COLO829 (cell line): Measurements from ENCODE around the gene SPATA13.

Source experiments
- DNase-seq: peaks from one replicate; pipeline ENCODE4 v3.0.0; 2012; ENCODE audit warnings: low spot score

Gene SPATA13

GRCh38 chr13:24167666-24168391 is 7.3 kb downstream of the SPATA13 start:
- DNase-seq = no peak

GRCh38 chr13:24168392-24168750 is 7.9 kb downstream of the SPATA13 start:
- DNase-seq = peak; percentile 74

- no peak for DNase-seq
Measured at GRCh38 chr13:24168979-24169378, 8.5 kb downstream of the SPATA13 start.

- DNase-seq = no peak
Measured at GRCh38 chr13:24172071-24172470, 11.6 kb downstream of the SPATA13 start.

DNA sequence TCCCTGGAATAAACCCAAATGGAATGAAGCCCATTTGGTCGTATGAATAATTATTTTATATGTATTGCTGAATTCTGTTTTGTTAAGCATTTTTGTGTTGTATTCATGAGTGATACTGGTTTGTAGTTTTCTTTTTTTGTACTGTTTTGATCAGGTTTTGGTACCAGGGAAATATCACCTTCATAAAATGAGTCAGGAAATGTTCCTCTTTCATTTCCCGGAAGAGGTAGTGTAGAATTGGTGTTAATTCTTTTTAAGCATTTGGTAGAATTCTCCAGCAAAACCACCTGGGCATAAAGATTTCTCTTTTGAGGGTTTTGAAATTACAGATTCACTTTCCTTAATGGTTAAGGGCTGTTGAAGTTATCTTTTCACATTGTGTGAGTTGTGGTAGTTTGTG is 13.3 kb downstream of the SPATA13 start:
- no peak for DNase-seq

- DNase-seq = no peak
Measured at GRCh38 chr13:24175847-24176246, 15.3 kb downstream of the SPATA13 start.

GRCh38 chr13:24176351-24177101 is 16.0 kb downstream of the SPATA13 start:
- no peak for DNase-seq

GRCh38 chr13:24178847-24179485 is 18.4 kb downstream of the SPATA13 start:
- DNase-seq = no peak

DNA sequence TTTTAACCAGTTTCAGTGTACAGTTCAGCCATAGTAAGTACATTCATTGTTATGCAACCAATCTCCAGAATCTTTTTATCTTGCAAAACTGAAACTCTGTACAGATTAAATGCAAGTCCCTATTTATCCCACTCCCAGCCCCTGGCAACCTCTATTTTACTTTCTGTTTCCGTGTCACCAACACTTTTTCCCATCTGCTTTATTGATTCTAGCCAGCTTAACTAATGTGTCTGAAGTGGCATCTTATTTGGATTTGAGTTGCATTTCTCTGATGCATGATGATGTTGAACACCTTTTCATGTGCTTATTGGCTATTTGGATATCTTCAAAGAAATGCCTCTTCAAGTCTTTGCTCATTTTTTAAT is 18.9 kb downstream of the SPATA13 start:
- no peak for DNase-seq

DNA sequence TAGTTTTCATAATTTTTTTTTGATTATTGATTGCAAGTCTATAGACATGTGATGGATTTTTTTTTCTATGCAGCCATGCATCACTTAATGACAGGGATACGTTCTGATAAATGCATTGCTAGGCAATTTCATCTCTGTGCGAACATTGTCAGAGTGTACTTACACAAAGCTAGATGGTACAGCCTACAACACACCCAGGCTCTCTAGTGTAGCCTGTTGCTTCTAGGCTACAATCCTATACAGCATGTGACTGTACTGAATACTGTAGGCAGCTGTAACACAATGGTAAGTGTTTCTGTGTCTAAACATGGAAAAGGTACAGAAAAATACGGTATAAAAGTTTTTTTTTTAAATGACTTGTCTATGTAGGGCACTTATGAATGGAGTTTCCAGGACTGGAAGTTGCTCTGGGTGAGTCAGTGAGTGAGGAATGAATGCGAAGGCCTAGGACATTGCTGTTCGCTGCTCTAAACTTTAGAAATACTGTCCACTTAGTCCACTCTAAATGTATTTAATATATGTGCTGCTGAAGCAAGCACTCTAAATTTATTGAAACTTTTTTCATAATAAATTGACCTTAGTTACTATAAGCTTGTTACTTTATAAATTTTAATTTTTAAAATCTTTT is 20.3 kb downstream of the SPATA13 start:
- DNase-seq = no peak

DNA sequence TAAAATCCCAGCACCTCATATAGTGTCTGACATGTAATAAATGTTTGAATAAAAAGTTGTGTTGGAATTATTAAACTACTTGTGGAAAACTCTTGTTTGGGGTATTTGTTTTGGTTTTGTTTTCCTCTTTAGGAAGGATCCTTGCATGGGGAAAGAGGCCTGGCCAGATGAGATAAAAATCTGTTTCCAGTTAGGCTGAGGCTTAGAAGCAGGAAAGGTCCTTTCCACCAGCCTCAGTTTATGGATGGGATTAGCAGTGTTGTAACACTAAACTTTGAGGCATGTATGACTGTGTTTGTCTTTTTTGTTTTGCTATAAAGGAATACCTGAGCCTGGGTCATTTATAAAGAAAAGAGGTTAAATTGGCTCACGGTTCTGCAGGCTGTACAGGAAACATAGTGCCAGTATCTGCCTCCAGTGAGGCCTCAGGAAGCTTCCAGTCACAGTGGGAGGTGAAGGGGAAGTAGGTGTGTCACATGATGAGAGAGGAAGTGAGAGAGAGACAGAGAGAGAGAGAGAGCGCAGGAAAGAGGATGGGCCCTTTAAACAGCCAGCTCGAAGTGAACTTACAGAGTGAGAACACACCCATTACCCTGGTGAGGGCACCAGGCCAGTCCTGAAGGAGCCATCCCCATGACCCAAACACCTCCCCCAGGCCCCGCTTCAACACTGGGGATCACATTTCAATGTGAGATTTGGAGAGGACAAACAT is 21.6 kb downstream of the SPATA13 start:
- no peak for DNase-seq

- no peak for DNase-seq
Measured at GRCh38 chr13:24182703-24183081, 22.2 kb downstream of the SPATA13 start.

GRCh38 chr13:24183741-24184182 is 23.2 kb downstream of the SPATA13 start:
- no peak for DNase-seq

DNA sequence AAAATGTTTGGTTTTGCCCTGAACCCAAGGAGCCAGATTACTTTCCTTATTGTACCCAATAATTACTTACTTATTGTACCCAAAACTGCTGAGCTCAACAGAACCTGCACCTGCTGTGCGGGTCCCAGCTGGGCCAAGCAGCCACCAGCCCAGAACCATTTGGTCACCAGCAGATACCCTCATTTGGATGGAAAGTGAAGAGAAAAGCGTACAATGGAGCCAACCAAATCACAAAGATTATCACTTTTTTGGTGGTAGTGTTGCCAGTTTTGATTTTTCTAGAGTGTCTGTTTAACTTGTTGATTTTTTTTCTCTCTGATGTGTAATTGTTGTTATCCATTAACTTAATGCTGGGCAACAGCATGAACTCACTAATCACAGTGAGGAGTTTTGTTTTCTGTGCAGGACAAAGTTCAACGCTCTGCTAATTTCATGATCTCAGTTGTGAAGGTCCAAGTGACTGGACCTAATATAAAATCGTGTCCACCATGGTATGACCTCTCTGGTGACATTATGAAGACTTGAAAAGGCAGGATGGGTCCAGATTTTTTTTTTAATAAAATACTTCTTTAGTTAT is 23.8 kb downstream of the SPATA13 start:
- DNase-seq = no peak

DNA sequence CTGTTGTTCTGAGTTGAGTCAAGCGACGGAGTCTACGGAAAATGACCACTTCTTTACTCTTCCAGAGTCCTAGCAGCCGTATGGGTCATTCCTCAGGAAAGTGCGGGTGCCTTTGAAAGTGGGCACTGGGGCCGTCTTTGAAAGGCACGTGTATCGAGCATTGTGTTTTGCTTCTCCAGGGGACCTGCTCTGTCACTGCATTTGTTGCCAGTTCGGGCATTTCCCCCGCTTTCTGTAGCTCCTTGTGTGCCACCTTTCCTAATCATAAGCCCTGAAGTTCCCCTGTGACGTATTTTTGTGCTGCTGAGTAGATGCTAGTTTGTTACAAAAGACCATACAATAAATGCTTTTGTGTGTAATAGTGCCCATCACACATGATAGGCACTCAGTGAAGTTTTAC is 24.4 kb downstream of the SPATA13 start:
- no peak for DNase-seq

DNA sequence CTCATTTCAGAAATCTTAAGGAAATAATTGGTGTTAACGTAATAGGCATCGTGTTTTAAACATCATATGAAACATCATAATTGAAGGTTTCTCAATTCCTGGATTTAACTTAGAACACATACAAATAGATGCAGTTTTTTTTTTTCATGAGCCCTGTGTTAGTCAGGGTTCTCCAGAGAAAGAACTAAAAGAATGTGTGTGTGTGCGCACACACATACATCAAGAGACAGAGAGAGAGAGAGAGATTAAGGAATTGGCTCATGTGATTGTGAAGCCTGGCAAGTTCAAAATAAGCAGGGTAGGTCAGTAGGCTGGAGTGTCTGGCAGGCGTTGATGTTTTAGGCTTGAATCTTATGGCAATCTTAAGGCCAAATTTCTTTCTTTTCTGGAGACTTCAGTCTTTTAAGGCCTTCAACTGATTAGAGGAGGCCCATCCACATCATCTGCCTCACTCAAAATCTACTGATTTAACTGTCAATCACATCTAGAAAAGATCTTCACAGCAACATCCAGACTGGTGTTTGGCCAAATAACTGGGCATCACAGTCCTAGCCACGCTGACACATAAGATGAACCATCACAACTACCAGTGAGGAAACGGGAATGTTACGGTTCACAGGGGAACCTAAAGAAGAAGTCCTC is 25.2 kb downstream of the SPATA13 start:
- DNase-seq = no peak

DNA sequence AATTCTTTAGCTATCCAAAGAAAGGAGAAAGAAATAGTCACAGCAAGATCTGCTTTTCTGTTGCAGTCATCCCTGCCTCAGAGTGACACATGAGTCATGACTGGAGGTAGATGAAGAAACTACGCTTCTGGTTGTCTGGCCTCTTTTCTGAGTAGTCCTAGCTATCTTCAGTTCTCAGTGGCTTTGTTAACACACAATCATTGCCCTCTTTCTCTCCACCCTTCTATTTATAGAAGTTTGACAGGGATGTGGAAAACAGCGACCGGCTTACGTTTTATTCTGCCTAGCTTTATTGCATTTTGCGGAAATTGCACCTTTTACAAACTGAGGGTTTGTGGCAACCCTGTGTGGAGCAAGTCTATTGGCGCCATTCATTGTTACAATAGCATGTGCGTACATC is 26.7 kb downstream of the SPATA13 start:
- DNase-seq = no peak

DNA sequence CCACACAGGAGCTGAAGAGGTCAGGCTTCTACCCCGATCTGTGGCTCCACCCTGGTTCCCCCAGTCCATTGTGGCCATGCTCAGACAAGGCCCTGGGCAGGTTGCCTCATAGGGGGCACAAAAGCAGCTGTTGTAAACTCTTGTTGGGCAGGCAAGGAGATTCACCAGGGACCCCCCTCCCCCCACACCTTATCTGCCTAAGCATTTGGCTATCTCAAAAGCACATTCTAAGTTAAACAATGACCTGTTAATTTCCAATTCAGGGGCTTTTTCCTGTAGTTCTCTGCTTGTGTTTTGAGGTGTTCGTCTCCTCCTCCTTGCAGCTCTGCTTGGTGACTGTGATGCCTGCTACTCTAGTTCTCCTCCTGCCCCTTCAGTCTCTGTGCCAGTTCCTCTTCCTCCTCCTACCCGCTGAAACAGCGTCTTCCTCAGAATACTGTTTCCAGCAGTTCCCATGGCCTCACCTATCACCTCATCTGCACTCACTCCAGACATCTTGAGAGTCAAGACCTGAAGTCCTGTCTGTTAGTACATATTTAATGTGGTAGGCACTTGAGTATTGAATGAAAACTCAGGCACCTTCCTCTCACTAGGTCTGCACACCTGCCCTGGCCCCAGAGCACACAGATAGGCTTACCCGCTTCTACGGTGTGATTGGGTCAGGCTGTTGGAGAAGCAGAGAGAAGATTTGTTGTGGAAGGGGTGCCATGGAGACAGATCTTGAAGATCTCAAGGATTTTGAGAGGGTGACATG is 31.7 kb downstream of the SPATA13 start:
- DNase-seq = no peak

GRCh38 chr13:24192811-24193162 is 32.3 kb downstream of the SPATA13 start:
- DNase-seq = no peak

- DNase-seq = no peak
Measured at GRCh38 chr13:24194447-24194846, 33.9 kb downstream of the SPATA13 start.

DNA sequence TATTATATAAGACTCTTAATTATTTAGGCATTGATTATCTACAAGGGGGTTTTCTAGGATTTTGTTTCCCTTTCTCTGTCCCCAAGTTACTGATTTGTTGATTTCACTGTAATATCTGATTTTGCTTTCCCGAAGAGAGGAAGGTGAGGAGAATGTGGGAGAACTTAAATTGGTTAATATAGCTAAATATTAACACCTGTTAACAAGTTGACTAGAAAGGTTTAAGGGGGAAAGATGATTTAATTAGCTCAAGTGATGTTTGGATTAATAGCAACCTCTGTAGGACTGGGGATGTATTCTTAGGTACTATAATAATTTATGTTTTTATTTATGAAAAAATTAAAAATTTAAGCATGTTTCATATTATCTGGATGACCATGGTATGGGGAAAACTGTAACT is 35.1 kb downstream of the SPATA13 start:
- no peak for DNase-seq
